GM19438 (cell line): ENCODE results near the gene GRAMD1B.
A peak's percentile ranks its signal among the peaks of the same experiment; 100 is the strongest.

Experiments
- ATAC-seq: cut with Tn5 transposase; IDR thresholded peaks from one replicate; pipeline ENCODE4 v1.9.1; 2021; ENCODE audit warnings: low read depth; ENCODE audit not compliant: unreplicated experiment

Gene GRAMD1B

DNA sequence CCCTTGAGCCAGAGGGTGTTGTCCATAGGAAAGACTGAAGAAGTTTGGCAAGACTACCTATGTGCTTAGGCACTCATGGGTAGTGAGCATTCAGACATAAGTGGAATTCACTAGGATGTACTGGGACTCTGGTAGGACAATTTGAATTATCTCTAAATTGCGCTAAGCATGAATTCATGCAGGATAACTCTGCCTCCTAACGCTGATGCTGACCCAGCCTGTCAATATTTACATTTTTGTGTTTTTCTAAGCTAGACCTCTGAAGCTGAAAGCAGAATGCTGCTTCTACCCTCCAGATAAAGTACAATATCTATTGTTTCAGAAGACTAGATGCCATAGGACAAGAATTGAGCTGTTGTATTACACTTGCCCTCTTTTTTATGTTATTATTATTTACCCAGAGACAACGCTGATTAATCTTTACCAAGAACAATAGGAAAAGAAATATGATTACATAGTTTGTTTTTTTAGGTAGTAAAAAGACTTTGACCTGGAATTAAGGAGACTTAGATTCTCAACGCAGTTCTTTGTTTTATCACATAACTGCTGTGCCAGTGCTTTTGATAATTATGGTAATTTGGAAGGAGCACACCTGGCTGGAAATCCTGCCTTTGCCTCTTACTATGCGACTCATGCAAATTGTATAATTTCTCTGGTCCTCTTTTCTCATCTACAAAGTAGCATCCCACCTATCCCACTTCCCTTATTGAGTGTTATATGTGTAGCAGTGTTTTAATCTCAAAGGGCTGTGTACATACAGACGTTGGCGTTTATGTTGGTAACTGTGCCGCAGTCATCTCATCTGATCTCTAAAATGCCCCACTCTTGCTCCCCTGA, 21.2 kb upstream of the GRAMD1B start:
- ATAC-seq = no peak

DNA sequence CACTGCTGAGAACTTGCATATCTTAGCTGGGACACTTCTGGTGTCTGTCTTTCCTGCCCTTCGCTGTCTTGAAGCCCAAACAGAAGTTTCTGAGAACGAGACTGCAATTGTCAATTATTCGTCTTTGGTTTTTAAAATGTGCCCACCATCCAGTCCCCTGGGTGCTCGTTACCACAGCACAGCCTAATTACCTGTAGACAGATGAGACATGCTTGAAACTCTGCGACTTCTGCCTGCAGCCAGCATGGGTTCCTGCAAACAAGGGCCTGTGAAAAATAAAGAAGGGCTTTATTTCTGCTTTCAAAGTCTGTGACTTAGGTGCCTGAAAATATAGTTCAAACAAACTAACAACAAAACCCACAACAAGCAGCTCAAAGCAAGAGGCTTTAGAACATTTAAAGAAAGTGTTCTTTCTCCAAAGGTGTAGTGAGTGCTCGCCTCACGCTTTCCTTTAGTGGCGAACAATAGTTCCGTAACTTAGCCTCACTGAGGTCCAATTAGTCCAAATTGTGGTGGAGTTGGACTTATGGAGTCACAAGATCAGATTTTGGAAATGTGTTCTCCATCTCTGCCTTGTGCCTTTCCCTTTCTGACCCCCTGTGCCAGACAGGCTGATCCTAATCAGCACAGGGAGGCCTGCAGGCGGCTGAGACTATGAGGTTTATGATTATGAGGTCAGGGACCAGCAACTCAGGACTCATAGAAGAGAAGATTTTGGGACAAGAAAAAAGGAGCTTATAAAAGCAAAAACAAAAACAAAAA, 20.4 kb upstream of the GRAMD1B start:
- ATAC-seq = no peak

DNA sequence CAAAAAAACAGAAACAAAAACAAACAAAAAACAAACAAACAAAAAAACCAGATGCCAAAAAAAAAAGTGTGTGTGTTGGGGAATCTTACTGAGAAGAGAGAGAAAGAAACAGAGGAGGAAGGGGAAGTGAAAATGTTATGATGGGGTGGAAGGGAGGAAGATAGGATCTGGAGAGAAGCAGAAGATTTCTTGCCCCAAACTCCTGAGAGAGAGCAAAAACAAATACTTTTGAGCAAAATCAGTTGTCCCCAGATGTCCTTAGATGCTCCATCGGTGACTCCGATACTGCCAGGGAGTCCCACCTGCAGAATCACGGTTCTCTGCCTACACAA, 19.9 kb upstream of the GRAMD1B start:
- ATAC-seq = no peak

DNA sequence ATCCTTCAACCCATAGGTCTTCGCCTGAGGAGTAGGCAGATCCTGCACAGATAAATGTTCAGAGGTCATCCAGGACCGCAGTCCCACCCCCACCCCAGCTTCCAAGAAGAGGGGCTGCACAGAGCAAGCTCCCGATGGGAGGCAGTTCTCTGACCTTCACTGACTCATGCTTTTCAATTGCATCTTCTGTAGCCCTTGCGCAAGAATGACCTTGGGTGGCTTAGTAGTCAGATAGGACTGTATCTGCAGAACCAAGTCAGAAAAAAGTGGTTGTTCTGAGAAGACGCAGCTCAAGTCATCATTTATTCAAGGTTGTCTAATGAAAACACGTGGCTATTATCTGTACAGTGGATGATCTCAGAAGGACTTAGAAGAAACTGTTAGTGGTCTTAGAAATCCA, 16.4 kb upstream of the GRAMD1B start:
- ATAC-seq = no peak

DNA sequence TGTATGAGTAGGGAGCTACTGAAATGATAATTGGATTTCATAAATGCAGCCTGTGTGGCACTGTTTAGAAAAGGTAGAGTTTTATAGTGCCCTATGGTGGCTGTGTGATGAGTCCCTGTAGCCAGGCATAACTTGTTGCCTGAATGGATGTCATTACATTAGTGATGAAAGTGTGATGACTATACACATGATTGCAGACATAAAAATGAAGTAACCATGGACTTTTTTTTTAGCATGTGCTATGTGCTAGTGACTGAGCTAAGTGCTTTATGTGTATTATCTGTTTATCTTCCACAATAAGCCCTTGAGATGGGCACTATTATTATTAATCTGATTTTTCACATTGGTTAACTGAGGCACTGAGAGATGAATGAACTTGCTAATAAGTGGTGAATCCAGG, 13.5 kb upstream of the GRAMD1B start:
- no peak for ATAC-seq

DNA sequence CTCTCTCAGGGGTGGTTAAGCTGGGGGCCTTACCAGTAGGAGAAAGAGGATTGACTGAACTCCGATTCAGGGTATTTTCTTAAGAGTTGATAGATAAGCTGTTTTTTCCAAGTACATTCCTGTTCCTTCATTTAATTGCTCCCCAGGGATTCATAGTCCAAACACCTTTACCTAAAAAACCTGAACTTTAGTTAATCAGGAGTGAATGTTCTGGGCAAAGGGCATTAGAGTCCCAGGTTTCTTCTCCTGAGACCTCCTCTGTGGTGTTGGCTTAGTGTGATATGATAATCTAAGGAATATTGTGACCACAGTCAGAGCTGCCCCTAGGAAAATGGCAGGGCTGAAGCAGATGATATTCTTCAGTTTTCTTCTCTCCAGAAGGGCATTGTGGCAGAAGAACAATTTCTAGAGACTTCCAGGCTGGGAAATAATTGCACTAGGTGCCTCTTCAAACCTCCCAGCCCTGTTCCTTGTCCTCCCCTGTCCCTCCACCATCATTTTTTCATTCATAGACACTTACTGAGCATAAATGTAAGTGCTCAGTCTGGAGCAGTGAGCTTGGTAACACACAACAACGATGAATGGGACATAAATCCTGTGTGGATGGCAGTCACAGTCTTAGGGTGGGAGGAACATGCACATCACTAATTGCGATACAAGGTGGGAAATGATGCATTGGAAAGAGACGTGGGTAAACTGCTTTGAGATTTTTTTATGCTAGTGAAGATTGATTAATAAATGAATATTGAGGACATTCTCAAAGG, 11.5 kb upstream of the GRAMD1B start:
- ATAC-seq = no peak

DNA sequence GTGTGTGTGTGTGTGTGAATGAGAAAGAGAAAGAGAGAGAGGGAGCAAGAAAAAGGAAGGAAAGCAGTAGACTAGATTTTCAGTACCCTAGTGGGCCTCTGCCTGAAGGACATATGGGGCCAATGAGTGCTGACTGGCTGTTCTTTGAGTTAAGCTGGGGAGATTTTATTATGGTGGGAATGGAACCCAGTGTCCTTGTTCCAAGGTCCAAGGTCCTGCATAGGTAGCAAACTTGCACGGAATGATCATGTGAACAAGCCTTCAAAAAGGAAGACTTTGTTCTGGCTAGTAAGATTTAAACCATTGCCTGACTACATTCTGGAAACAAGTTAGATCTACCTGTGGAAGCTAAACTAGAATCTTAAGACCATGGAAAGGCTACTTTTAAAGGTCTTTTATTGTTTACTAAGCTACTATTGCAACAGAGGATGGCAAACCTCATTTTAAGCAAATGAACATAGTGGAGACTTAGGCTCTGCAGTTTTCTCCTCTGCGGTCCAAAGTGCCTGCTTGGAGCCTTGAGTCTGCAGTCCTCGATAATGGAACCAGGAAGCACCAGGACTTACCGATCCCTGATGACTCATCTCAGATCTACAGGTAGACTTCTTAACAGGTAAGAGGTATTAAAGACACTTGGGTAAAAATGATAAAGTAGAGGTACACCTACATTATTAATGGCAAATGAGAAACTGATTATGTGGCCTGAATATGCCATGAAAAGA, 10.2 kb upstream of the GRAMD1B start:
- ATAC-seq = no peak

DNA sequence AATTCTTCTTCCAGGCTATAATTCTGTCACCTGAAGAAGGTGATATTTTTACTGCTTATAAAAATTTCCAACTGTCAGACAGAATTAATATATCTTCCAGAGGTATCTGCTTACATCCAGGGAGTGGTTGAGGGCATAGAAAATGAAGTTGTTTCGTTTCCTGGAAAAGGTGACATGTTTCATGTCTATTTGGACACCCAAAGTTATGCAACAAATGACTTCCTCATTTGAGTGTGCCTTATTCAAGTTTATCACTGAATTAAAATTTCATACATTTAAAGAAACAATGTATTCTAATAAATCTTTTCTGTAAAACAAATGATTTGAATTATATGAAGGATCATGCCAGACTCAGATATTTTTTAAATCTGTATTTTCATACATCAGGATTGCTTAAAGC, 8.5 kb upstream of the GRAMD1B start:
- ATAC-seq = no peak

DNA sequence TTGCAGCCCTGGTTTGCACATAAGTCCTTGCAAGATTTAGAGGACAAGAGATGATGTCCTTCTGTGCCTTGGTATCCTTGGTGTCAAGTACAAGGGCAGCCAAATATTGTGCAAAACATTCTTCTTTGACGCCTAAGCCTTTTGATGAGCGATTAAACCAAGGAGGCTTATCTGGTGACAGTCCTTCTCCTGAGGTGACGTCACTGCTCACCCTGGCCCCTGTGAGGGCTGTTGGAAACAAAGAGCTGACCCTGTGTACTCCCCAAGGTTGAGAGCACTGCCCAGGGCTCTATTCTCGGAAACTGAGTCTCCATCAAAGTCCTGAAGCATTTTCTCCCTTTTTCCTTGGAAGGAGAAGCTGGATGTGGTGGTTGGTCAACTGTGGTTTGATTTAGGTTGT, 4.7 kb upstream of the GRAMD1B start:
- ATAC-seq = no peak

DNA sequence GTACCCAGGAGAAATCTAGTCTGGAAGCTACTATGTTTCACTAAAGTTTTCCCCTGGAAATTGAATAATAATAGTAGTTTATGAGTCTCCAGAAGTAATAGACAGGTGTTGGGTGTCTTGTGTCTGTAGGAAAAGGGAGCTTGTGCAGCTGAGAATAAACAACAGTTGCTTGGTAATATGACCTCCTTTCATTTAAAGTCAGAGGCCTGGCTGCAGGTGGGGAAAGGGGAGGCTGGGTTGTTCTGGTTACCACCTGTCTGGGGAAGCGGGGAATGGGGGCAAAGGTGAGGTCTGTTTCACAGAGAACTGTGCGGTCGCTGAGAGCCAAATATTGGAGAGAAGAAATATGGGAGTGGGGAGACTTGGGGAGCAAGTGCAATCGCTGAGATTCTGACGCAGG, 3.3 kb upstream of the GRAMD1B start:
- ATAC-seq = no peak

DNA sequence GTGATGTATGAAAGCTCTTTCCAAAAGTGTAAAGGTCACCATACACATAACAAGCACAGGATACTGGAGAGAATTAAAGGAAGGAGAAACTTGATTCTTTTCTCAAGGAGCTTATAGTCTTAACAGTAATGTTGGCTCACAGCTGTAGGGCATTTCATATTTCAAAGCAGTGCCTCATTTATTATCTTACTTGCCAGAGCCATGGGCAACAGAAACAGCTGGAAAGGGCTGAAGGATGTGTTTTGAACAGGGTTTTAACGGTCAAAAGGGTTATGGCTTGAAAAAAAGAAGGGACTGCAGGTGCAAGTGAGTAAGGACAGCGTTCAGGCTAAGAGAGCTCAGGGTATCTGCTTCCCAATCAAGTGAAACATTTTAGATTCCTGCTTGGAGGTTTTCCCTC, 2.7 kb upstream of the GRAMD1B start:
- ATAC-seq = no peak

DNA sequence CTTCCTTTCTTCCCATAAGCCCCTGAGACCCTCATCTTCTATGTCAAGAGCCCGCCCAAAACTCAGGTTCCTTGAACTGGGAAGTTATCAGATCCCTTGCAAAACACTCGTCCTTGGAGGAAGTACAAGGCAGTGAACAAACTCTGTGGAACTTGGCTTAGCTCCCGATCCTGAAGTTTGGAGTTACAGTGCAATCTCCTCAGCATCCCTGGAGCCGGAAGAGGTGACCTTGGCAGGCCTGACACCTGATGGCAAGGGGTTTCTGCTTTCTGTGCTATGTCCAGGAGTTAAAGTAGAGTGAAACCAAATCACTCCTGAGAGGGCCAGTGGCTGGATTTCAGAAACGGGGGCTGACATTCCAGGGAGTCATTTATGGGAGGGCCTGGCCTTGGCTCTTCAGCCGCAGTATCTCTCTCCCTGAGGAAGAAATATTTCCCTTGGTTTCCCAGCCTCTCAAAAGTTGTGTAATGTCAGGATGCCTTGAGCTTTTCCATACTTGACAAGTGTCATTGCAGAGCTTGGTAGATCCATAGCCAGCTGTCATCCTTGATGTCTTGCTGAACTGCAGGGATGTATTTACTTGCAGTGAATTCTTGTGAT, 1.9 kb upstream of the GRAMD1B start:
- ATAC-seq = no peak

DNA sequence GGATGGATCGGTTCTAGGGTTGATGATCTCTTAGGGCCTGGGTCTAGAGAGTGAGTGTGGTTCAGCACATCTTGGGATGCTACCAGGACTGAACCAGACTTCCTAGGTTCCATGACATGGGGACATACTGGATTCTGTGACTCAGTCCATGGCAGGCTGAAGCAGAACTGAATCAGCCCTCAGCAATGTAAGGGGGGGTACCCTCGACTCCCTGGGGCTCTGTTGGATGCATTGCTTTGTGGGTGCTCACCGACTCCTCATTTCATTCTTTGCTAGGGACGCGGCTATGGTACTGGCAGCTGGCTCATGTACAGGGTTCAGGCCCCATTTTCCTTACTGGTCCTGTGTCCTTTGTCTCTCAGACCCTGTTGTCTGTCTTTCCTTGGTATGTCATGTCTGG, 733 bp upstream of the GRAMD1B start:
- no peak for ATAC-seq

DNA sequence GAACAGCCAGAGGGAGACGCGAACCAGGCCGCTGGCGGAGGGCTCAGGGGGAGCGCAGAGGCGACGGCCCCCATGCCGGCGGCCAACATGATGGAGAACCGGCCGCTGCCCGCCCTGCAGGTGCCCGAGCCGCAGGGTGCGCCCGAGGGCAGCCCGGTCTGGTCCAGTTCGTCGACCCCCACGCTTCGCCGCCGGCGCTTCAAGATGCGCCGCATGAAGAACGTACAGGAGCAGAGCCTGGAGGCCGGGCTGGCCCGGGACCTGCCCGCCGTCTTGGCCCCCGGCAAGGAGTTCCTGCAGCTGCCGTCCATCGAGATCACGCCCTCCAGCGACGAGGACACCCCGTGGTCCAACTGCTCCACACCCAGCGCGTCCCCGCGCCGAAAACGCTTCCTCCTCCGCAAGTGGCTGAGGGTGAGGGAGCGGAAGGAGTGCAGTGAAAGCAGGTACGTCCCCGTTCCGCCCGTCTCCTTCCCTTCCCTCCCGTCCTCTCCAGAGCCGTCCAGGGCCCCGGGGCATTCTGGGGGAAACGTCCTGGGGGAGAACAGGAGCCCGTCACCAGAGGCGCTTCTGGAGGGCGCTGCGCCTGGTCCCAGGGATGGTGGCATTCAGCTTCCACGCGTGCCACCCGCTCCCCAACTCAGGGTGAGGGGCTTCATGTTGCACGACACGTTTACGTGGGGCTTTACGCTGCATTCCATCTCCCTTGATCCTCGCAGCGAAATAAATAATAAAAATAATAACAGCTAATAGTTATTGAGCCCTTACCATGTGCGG, 840 bp downstream of the GRAMD1B start:
- ATAC-seq = peak; percentile 49

DNA sequence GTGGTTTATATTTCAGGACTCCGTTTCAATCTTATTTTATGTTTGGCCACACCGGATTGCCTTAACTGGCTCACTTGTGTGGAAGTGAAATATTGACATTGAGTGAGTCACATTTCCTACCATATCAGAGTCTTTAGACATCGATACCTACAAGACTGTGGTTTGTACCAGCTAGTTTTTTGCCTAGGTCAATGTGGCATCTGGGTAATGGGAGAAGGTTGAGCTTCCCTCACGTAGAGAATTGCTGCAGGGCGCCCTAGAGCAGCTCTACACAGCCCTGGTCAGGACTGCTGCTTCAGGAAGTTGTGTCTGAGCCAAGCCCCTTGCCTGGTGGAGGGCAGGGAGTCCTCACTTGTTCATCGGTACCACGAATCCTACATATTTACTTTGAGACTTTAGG, 1.6 kb downstream of the GRAMD1B start:
- ATAC-seq = no peak

DNA sequence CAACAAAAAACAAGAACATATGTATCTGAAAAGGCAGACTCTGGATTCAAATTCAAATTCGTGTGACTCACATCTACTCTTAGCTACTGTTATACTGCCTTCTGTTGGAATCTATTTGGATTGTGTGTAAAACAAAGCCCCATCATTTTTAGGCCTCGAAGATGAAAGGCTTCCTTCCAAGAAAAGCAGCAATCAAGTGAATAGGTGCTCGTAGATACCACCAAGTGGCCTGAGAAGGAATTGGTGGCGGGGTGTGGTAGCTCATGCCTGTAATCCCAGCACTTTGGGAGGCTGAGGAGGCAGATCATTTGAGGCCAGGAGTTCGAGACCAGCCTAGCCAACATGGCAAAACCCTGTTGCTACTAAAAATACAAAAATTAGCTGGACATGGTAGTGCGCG, 4.2 kb downstream of the GRAMD1B start:
- no peak for ATAC-seq

DNA sequence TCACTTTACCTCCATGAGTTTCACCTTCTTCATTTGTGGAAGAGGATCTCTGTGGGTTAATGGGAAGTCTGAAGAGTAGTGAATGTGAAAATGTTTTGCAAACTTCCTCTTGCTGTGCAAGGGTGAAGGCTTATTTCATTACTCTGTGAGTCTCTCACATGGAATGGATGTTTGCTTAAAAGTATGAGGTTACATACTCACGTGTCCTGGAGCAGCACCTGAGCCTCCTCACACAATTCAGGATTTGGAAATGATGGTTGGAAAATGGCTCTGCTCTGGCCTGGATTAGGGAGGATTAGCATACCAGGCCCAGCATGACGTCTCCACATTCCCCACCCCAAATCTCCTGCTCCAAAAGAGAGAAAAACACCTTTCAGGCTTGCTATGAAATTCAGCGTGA, 4.8 kb downstream of the GRAMD1B start:
- no peak for ATAC-seq

DNA sequence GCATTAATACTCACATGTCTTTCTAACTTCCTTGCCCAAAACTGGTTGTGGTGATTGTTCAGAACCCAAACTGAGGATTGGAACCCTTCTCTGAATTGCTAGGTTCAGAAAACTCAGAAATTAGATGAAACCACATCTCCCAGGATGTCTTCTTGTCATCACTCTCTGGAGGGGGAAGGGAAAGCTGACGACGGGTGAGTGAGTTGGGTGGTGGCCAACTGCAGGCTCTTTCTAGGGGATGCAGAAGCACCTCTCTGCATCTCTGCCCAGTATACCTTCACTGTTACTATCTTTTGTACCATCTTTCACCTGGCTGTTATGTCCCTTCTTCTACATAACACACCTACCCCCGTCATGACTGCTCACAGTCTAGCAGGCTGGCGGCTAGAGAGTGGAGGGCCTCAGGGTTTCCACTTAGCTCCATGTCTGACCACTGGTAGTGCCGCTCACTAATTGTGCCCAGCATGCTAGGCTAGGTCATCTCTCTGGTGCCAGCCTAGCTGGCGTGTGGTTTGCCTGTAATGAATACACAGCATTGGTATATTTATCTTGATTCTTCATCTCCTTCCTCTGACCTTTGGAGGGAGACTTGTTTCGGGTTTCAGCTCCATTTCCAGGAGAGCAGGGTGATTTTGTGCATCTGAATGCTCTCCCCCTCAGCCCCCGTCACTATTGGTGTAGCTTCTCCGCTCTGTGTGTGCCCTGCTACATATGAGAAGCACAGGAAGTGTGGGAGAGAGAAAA, 7.3 kb downstream of the GRAMD1B start:
- ATAC-seq = no peak

DNA sequence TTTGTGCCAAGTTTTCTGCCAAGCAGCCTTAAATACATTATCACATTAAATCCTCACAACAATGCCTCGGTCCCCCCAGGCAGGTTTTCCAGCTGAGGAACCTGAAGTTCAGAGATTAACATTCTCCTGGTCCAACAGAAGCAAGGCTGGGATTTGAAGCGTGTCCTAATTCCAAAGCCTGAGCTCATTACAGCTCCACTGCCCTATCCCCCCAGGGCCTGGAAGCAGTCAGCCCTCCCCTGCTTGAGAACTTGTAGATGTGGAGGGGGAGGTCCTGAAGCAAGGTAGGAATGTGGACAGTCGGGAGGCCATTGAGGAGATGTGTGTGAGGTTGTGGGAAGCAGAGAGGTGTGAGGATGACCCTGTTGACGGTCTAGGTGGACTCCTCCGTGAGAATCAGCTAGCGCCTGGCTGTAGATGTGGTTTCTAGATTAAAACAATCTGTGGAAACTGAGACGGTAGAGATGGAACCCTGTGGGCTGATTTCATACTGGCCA, 8.1 kb downstream of the GRAMD1B start:
- ATAC-seq = no peak
